Stimulated activated CD8-positive, alpha-beta memory T cell treated with anti-CD3 and anti-CD28 coated beads, Interleukin-7, amount 100 ng/mL, for 24 hours (primary cell): ENCODE data around the gene CAPN2.
"Not testable (repeated sequence)": the region's sequence is repeated elsewhere in the genome, so short reads cannot be mapped to it uniquely, and the experiment has no call there.

Experiments used
- DNase-seq: peaks from one replicate; pipeline ENCODE4 v3.0.0-alpha.2; 2020; ENCODE audit warnings: low read depth

Gene CAPN2

GRCh38 chr1:223717123-223717522 lies 4.8 kb downstream of the CAPN2 start:
- DNase-seq, result no peak

- no peak for DNase-seq
Measured at GRCh38 chr1:223717695-223718363, 5.5 kb downstream of the CAPN2 start.

DNA sequence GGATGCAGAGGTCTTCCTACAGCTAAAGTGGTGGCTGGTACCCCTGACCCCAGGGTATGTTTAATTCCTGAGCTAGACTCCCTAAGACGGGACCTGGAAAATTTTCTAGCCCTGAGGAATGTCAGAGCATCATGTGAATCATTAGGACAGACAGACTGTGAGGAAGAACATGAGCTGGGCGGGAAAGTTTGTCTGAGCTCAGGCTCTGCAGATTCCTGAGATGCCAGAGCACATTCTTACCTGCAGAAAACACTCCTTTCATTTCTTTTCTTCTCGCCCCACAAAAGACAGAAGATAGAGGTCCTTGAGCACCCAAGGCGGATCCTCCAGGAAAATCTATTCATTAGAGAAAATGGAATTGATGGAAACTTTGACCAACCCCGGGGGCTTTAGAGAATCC lies 6.5 kb downstream of the CAPN2 start:
- no peak for DNase-seq

GRCh38 chr1:223720971-223721591 lies 8.7 kb downstream of the CAPN2 start:
- DNase-seq, result no peak

DNA sequence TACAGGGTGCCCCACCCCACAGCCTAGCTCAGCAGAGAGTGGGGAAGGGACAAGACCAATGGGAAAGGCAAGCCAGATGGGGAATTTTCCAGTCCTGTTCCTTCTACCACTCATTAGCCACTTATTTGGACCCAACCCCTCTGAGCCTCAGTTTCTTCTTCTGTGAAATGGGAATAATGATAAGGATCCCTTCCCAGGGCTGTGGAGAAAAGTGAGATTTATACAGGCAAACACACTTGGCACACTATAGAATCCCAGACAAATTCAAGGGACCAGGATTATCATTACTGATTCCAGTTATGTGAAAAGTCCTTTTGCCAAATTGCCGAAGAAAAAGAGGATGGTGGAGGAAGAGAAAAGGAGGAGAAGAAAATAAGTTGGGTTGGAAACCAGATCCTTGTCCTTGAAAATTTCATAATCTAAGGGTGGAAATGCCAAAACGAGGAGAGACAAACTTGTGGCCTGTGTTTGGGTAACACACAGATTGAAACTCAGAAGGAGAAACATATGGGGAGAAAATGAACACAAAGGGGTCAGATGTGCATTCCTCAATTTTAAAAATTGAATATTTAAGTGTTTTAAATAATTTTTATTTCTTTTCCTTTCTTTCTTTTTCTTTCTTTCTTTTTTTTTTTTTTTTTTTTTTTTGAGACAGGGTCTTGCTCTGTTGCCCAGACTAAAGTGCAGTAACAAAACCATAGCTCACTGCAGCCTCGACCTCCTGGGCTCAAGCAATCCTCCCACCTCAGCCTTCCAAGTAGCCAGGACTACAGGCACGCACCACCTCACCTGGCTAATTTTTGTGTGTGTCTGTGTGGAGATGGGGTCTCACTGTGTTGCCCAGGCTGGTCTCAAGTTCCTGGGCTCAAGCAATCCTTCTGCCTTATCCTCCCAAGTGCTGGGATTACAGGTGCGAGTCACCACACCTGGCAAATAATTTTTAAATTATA lies 9.6 kb downstream of the CAPN2 start:
- DNase-seq, result no peak

DNA sequence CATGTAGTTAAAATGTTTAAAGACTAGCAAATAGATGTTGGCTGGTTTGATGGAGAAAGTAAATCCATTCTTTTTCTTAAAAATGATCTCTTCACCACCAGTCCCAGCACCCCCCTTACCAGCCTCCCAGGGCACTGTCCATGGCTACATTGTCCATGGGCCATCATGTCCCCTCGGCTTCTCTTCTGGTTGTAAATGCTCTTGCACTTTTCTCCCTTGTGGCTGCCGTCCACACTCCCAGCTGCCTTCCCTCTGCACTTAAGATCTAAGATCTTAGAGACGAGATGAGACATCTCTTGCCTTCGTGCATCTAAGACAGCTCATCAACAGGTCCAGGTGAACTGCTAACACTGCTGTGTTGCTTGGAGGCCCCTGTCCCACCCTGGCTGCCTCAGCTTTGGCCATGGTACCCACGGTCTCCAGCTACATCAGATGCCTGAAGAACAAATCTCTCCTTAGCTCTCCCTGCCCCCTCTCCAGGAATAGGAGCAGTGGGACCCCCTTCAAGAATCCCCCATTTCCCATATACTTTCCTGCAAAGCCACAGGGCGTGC lies 11.1 kb downstream of the CAPN2 start:
- DNase-seq, result no peak

- no peak for DNase-seq
Measured at GRCh38 chr1:223724376-223724775, 12.0 kb downstream of the CAPN2 start.

- DNase-seq, result no peak
Measured at GRCh38 chr1:223725578-223725977, 13.2 kb downstream of the CAPN2 start.

DNA sequence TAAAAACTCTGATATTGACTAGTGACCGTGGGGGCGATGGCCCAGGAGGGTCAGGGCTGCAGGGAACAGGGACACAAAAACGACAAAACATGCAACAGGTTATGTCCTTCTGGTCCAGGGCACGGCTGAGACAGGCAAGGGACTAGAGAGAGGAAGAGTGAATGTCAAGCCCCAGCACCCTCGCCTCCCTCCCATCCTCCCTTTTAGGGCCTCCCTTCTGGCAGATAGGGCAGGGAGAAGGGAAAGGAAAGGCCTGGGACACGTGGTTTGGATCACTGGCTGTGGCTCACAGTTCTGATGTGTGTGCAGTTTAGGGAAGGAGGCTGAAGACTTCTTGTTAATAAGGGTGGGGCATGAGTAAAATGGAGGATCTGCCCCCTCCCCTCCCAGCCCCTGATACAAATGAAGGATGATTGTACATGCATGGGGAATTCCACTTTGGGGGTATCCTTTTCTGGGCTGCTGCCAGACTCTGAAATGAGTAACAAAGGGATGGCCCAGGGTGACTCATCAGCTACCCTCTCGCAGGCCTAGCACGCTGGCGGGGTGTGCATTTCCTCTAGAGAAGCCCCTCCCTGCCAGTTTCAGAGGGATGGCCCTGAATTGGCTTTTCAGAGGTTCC lies 14.2 kb downstream of the CAPN2 start:
- peak; percentile 68 for DNase-seq

- no peak for DNase-seq
Measured at GRCh38 chr1:223727541-223727940, 15.2 kb downstream of the CAPN2 start.

GRCh38 chr1:223729906-223730305 lies 17.6 kb downstream of the CAPN2 start:
- DNase-seq, result no peak

DNA sequence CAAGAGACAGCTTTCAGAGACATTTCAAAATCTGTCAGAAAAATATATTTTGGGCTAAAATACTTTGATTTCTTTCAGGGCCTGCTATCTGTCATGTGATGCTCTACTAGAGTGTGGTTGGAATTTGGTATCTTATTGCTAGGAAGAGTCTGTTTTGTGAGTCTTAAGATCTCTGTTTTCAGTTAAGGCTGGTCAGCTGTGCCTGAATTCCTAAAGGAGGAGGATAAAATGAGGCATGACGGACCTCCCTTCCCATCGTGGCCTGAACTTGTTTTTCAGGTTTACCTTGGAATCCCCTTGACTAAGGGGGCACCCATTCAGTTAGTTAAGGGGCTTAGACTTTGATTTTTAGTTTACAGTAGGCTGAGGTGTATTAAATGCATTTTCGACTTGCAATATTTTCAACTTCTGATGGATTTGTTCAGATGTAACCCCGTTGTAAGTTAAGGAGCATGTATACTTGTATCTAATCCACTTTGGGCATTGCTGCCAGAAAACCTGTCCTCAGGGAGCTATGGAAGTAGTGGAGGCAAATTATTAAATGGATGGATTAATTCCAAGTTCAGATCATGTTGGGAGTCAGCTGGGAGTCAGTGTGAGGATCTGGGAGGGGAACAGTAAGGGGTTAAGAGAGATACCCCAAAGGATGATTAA lies 18.3 kb downstream of the CAPN2 start:
- no peak for DNase-seq

DNA sequence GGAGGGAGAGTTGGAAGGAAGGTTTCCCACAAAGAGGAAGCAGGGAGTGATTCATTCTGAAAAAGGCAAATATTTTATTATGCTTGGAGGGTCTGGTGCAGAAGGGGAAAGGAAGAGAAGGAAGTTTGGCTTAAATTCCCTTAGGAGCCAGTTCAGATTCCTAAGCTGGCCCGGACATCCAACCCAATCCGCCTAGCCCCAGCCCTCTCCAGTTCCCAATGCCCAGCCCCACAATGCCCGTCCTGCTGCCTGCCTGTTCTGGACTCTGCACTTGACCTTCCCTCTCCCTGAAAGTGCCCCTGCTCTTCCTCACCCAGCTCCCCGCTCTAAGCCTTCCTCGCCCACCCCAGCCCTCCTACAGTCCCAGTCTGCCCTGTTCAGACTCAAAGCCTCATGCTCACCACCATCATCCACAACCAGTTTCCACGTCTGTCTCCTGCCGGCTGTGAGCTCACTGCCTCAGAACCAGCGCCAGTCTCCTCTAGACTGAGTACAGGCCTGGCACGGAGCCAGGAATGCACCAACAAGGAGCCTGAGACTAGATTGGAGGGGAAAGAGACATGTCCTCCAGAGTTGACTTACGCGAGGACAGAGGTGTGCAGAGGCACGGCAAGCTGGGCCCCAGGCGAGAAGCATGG lies 18.9 kb downstream of the CAPN2 start:
- DNase-seq, result no peak

DNA sequence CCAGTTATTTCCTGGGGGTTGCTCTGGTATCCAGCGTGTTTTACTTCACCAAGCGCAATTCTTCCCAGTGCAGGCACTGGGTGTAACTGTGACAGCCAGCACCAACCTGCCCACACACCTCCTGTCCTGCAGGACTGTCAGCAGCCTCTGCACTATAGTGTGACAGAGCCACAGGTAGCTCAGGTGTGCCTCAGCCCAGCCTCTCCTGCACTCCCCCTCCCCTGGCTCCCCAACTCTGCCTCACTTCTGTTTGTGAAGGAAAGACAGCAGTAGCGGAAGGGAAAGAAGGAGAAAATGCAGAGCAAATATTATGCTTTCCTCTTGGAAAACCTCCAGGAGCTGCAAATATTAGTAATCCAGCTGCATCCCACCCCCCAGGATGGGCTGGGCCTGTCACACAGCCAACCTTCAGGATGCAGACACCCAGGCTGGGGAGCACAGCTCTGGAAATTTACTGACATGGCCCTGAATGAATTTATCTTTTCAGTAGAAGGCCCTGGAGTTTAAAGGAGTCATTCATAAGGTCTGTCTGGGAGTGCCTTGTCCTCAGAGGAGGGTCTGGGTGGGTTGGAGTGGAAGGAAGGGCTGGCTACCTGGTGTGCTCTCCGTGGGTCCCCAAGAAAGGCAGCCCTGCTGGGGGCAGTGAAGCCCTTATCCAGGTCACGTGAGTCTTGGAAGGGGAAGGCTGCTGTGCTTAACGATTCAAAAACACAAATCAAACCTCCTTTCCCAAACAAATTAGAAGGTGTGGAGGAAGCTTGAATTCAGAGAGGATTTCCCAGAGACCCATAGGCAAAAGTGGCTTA lies 20.9 kb downstream of the CAPN2 start:
- DNase-seq, result no peak

DNA sequence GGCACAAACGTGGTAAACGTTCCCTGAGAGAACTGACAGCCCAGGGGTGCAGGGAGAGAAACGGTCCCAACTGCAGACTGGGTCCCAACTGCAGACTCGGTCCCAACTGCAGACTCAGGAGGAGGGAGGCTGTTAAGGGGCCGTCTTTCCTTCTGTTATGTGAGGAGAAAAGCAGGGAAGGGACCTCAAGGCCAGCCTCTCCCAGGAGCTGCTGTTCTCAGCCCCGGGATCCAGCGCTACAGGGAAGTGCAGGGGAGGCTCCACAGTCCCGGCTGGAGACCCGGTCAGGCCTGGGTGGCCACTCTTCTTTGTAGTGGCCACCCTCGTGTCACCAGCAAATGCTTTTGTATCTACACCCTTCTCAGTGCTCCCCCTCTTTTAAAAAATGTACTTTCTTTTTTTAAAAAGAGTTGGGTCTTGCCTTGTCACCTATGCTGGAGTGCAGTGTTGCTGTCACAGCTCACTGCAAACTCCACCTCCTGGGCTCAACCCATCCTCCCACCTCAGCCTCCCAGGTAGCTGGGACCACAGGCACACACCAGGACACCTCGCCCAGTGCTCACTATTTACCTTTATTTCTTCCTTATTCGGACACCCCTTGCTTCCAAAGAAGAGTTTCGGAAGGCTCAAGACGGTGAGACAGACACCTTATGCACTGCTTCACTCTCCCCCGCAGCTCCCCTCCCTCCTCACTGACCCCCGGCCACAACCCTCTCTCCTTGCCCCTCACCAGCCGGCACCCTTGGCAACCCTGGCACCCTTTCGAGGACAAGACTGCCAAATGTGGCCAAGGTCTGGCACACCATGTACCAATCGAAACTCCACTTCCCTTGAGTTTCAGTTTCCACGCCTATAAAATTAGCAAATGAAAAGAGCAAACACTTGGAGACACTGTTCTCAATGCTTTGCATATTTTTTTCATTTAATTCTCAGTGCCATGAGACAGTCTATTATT lies 21.8 kb downstream of the CAPN2 start:
- DNase-seq, result no peak

GRCh38 chr1:223736638-223737037 lies 24.3 kb downstream of the CAPN2 start:
- DNase-seq, result not testable (repeated sequence)

GRCh38 chr1:223737342-223737741 lies 25.0 kb downstream of the CAPN2 start:
- DNase-seq, result no peak

DNA sequence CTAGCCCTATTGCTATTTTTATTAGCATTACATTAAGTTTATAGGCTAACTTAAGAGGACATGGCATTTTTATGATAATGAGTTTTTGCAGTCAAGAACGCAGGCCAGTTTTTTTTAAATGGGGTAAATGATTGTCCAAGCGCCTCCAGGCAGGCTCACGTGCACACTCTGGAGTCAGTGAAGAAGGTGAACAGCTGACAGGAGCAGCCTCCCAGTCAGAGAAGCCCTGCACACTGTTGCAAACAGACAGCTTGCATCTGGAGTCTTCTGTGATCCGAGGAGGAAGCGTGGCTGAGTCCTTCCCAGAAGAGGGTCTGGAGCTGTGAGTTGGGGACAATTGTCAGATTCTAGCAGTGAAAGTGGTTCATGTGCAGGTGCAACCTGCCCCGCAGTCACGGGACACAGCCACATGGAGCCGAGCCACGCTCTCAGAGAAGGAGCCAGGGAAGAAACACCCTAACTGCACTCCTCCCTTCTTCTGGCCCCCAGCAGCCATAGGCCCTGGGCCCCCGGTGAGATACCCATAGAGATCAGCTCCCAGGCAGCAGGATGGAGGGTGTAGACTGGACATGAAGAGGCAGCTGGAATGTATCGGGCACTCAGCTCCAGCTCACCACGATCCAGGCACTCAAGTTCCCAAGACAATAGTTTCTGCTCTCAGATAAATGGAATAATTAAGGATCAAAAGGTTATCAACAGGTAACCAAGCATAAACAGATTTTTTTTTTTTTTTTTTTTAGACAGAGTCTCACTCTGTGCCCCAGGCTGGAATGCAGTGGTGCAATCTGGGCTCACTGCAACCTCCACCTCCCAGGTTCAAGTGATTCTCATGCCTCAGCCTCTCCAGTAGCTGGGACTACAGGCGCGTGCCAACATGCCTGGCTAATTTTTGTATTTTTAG lies 26.4 kb downstream of the CAPN2 start:
- no peak for DNase-seq
